HEK293 (cell line): Measurements from ENCODE around the gene RBM7.

ENCODE experiments used
- ZBTB1 ChIP-seq: fragments of 450-650 bp; formaldehyde crosslinking; IDR thresholded peaks from 2 replicates; pipeline ENCODE4 v1.5.1; 2016; ENCODE audit warnings: missing biosample characterization, missing genetic modification characterization
- ZEB2 ChIP-seq: fragments of 450-650 bp; formaldehyde crosslinking; IDR thresholded peaks from 2 replicates; pipeline ENCODE4 v1.5.1; 2016; ENCODE audit warnings: missing biosample characterization, missing genetic modification characterization
- ZFHX2 ChIP-seq: fragments of 450-650 bp; formaldehyde crosslinking; conservative IDR thresholded peaks from 2 replicates; pipeline ENCODE4 v1.5.1; 2016; ENCODE audit warnings: missing biosample characterization, missing genetic modification characterization
- ZNF174 ChIP-seq: fragments of 450-650 bp; formaldehyde crosslinking; IDR thresholded peaks from 2 replicates; pipeline ENCODE4 v1.5.0; 2017; ENCODE audit warnings: missing biosample characterization, mild to moderate bottlenecking, missing genetic modification characterization
- ZNF274 ChIP-seq, 2 experiments: fragments of 200-500 bp in 1 of 2; fragments of 450-650 bp in 1 of 2; sonication (Bioruptor generic) in 1 of 2; formaldehyde crosslinking in 1 of 2; IDR thresholded peaks; 2 replicates each; pipeline versions ENCODE4 v1.5.1 to v1.6.1; 2014 to 2016; ENCODE audit warnings: borderline replicate concordance in 1 of 2, inconsistent platforms in 1 of 2, low read length in 1 of 2, missing biosample characterization in 1 of 2, missing genetic modification characterization in 1 of 2
- ZNF324 ChIP-seq: fragments of 450-650 bp; formaldehyde crosslinking; IDR thresholded peaks from 2 replicates; pipeline ENCODE4 v1.5.1; 2016; ENCODE audit warnings: missing biosample characterization, missing genetic modification characterization
- ZNF792 ChIP-seq: fragments of 450-650 bp; formaldehyde crosslinking; IDR thresholded peaks from 2 replicates; pipeline ENCODE4 v1.5.1; 2016; ENCODE audit warnings: missing biosample characterization, missing genetic modification characterization
- TF ChIP-seq, protein P1 (sequence below): fragments of 450-650 bp; formaldehyde crosslinking; IDR thresholded peaks from 2 replicates; pipeline ENCODE4 v1.5.1; 2016; ENCODE audit warnings: missing biosample characterization, missing genetic modification characterization

GRCh38 chr11:114442536-114442935 lies 42.1 kb downstream of the RBM7 start:
- TF ChIP-seq ZBTB1 (tag by site-specific recombination) = no peak
- TF ChIP-seq ZNF792 = no peak
- TF ChIP-seq ZNF324 (tag by site-specific recombination) = no peak
- no peak for TF ChIP-seq ZNF274 (IDR thresholded peaks at IDR 0.05; ENCODE audit: low read length)
- TF ChIP-seq ZNF274 (tag by site-specific recombination; IDR thresholded peaks at IDR 0.05; ENCODE audit: borderline replicate concordance) = no peak
- TF ChIP-seq, protein P1, sequence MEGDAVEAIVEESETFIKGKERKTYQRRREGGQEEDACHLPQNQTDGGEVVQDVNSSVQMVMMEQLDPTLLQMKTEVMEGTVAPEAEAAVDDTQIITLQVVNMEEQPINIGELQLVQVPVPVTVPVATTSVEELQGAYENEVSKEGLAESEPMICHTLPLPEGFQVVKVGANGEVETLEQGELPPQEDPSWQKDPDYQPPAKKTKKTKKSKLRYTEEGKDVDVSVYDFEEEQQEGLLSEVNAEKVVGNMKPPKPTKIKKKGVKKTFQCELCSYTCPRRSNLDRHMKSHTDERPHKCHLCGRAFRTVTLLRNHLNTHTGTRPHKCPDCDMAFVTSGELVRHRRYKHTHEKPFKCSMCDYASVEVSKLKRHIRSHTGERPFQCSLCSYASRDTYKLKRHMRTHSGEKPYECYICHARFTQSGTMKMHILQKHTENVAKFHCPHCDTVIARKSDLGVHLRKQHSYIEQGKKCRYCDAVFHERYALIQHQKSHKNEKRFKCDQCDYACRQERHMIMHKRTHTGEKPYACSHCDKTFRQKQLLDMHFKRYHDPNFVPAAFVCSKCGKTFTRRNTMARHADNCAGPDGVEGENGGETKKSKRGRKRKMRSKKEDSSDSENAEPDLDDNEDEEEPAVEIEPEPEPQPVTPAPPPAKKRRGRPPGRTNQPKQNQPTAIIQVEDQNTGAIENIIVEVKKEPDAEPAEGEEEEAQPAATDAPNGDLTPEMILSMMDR = no peak
- no peak for TF ChIP-seq ZEB2 (tag by site-specific recombination)
- TF ChIP-seq ZFHX2 (tag by site-specific recombination) = no peak
- no peak for TF ChIP-seq ZNF174 (tag by site-specific recombination)
